ENCODE measurements around the gene JAG2. TPM values are rescaled to one million over a fixed set of nuclear protein-coding genes. Genes with fewer than 3 reads are reported as not detected.

The JAG2 gene
- total RNA-seq, 1 experiment from 2014 or later, result 43.7 TPM

DNA sequence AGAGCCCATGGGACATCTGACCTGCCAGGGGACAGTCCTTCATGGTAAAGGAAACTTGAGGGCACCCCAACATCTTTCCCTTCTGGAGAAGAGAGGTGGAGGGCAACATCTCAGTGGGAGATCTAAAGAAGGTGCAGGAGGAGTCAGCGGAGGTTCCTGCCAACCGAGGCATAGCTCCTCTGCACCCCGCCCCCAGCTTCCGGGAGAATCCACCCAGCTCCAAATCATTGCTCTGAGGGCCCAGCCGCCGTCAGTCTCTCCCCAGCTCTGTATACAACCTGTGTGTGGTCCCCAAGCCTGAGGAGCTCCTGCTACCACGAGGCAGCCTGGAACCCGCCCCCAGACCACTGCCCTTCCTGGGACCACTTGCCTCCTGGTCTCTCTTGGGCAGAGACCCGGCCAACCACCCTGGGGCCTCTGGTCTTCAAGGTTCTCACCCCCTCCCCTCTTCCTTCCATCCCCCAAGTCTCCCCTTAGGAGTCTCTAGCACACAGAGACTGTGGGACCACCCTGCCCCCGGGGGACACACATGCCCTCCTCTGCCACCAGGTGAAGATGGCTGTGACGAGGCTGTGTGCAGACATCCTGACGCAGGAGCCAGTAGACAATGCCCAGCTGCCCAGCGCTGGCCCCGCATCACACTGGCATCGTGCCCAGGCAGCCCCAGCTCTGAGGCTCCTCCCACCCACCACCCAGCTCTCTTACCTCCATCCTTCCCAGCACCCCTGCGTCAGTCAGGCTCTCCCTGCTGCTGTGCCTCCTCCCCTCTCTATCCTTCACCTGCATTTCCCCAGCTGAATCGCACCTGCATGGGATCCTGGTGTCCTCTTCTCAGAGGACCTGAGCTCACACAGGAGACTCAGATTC is 25.6 kb upstream of the JAG2 start:
- H3K27me3 ChIP-seq (ENCODE audit: control insufficient read depth, insufficient read depth, low read length), result no peaks in the 10 kb centered on the region
- no peak for TF ChIP-seq TCF7L2 (IDR thresholded peaks at IDR 0.05; ENCODE audit: low read depth, low read length)
- TF ChIP-seq, protein P1, sequence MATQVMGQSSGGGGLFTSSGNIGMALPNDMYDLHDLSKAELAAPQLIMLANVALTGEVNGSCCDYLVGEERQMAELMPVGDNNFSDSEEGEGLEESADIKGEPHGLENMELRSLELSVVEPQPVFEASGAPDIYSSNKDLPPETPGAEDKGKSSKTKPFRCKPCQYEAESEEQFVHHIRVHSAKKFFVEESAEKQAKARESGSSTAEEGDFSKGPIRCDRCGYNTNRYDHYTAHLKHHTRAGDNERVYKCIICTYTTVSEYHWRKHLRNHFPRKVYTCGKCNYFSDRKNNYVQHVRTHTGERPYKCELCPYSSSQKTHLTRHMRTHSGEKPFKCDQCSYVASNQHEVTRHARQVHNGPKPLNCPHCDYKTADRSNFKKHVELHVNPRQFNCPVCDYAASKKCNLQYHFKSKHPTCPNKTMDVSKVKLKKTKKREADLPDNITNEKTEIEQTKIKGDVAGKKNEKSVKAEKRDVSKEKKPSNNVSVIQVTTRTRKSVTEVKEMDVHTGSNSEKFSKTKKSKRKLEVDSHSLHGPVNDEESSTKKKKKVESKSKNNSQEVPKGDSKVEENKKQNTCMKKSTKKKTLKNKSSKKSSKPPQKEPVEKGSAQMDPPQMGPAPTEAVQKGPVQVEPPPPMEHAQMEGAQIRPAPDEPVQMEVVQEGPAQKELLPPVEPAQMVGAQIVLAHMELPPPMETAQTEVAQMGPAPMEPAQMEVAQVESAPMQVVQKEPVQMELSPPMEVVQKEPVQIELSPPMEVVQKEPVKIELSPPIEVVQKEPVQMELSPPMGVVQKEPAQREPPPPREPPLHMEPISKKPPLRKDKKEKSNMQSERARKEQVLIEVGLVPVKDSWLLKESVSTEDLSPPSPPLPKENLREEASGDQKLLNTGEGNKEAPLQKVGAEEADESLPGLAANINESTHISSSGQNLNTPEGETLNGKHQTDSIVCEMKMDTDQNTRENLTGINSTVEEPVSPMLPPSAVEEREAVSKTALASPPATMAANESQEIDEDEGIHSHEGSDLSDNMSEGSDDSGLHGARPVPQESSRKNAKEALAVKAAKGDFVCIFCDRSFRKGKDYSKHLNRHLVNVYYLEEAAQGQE (IDR thresholded peaks at IDR 0.05; ENCODE audit: insufficient read depth in 1 of 2, low read depth in 2 of 2, low read length in 1 of 2), result no peak
- no peak for TF ChIP-seq POLR2AphosphoS5 (IDR thresholded peaks at IDR 0.05; ENCODE audit: low read depth, low read length)
- TF ChIP-seq, protein P2, sequence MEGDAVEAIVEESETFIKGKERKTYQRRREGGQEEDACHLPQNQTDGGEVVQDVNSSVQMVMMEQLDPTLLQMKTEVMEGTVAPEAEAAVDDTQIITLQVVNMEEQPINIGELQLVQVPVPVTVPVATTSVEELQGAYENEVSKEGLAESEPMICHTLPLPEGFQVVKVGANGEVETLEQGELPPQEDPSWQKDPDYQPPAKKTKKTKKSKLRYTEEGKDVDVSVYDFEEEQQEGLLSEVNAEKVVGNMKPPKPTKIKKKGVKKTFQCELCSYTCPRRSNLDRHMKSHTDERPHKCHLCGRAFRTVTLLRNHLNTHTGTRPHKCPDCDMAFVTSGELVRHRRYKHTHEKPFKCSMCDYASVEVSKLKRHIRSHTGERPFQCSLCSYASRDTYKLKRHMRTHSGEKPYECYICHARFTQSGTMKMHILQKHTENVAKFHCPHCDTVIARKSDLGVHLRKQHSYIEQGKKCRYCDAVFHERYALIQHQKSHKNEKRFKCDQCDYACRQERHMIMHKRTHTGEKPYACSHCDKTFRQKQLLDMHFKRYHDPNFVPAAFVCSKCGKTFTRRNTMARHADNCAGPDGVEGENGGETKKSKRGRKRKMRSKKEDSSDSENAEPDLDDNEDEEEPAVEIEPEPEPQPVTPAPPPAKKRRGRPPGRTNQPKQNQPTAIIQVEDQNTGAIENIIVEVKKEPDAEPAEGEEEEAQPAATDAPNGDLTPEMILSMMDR (IDR thresholded peaks at IDR 0.05), result no peak
- TF ChIP-seq SIN3A (IDR thresholded peaks at IDR 0.05; ENCODE audit: borderline replicate concordance, insufficient read depth, low read depth, low read length), result no peak
- H3K9me3 ChIP-seq (ENCODE audit: control insufficient read depth, insufficient read depth, low read depth, low read length), result no peaks in the 10 kb centered on the region
- intact Hi-C loops (cut with micrococcal nuclease; ENCODE audit: unreplicated experiment), result no loop called here
- no peaks in the 10 kb centered on the region for H3K36me3 ChIP-seq (ENCODE audit: control insufficient read depth, insufficient read depth, low read length)
- ATAC-seq (no peak), DNase-seq (ENCODE audit: low read depth, low spot score) (no peak)
- POLR2A ChIA-PET, result no interaction called here
- in situ Hi-C loops (cut with HindIII; ENCODE audit: low pct_unique_long_range_greater_than_20kb, low sequenced_read_pairs), result no loop called here
- CTCF ChIA-PET, result no interaction called here
- no peak overlapping the region for H3K4me3 ChIP-seq (ENCODE audit: low read depth in 2 of 2, low read length in 2 of 2)
- H3K27ac ChIP-seq (ENCODE audit: low read length), result no peak overlapping the region
- H3K4me1 ChIP-seq (ENCODE audit: control insufficient read depth, insufficient read depth, low read length), result peaks cover 4% of the 10 kb centered on the region; the same call in 1 of the 2 replicates
- BruUV-seq (replicated peaks), result no TSS peak

DNA sequence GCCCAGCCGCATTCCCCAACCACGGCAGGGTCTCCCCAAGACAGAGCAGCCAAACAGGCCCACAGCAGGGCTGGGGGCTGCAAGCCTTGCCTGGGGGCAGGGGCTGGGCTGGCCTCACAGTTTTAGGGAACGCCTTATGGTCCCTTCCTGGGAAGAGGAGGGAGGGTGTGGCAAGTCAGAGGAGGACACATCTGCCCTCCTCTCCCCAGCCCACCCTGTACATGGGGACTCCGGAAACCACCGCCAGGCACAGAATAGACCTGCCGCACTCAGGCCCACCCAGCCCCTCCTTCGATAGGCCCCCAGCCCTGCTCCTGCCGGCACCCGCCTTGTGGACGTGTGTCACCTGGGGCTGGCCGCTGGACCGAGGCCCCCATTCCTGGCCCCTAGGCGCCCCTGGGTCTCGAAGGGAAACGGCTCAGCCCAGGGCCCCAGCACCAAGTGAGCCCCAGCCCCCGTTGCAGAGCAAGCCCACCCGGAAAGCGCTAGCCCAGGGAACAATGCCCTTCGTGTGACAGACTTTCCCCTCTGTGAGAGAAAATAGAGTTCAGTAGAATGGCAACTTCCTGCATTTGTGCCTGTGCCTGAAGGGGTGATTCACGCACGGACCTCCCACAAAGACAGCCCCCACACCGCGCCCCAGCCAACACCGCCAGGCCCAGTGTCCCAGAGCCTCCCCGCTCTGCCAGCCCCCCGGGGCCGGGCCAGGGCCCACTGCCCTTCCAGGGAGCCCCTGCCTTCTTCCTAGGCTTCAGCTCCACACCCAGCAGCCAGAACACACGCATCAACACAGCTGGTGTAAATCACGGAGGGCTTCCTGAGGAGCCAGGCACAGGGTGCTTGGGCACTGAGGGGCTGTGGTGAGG is 24.5 kb upstream of the JAG2 start:
- Histone ChIP-seq H3K4me1 (ENCODE audit: control insufficient read depth, insufficient read depth, low read length) (no peaks in the 10 kb centered on the region; the same call in 1 of the 2 replicates), H3K9me3 (ENCODE audit: control insufficient read depth, insufficient read depth, low read depth, low read length) (no peaks in the 10 kb centered on the region), H3K27me3 (ENCODE audit: control insufficient read depth, insufficient read depth, low read length) (no peaks in the 10 kb centered on the region), H3K36me3 (ENCODE audit: control insufficient read depth, insufficient read depth, low read length) (no peaks in the 10 kb centered on the region), H3K4me3 (ENCODE audit: low read depth in 2 of 2, low read length in 2 of 2) (no peak overlapping the region), H3K27ac (ENCODE audit: low read length) (no peak overlapping the region)
- in situ Hi-C loops (cut with HindIII; ENCODE audit: low pct_unique_long_range_greater_than_20kb, low sequenced_read_pairs), result no loop called here
- intact Hi-C loops (cut with micrococcal nuclease; ENCODE audit: unreplicated experiment), result no loop called here
- ATAC-seq (no peak), DNase-seq (ENCODE audit: low read depth, low spot score) (no peak)
- CTCF ChIA-PET, result no interaction called here
- POLR2A ChIA-PET, result no interaction called here
- BruUV-seq (replicated peaks), result no TSS peak
- TF ChIP-seq, protein P2 (IDR thresholded peaks at IDR 0.05), result no peak
- TF ChIP-seq SIN3A (IDR thresholded peaks at IDR 0.05; ENCODE audit: borderline replicate concordance, insufficient read depth, low read depth, low read length) (no peak), POLR2AphosphoS5 (IDR thresholded peaks at IDR 0.05; ENCODE audit: low read depth, low read length) (no peak), TCF7L2 (IDR thresholded peaks at IDR 0.05; ENCODE audit: low read depth, low read length) (no peak)
- TF ChIP-seq, protein P1 (IDR thresholded peaks at IDR 0.05; ENCODE audit: insufficient read depth in 1 of 2, low read depth in 2 of 2, low read length in 1 of 2), result no peak

All from Panc1 (cell line).